Measurements from ENCODE around the gene CST7.

CST7 gene

GRCh38 chr20:24954151-24954550 lies 5.1 kb downstream of the CST7 start:
- no peak overlapping the region for H3K4me3 ChIP-seq (ENCODE audit: low read depth, low read length)
- TF ChIP-seq, protein P1, sequence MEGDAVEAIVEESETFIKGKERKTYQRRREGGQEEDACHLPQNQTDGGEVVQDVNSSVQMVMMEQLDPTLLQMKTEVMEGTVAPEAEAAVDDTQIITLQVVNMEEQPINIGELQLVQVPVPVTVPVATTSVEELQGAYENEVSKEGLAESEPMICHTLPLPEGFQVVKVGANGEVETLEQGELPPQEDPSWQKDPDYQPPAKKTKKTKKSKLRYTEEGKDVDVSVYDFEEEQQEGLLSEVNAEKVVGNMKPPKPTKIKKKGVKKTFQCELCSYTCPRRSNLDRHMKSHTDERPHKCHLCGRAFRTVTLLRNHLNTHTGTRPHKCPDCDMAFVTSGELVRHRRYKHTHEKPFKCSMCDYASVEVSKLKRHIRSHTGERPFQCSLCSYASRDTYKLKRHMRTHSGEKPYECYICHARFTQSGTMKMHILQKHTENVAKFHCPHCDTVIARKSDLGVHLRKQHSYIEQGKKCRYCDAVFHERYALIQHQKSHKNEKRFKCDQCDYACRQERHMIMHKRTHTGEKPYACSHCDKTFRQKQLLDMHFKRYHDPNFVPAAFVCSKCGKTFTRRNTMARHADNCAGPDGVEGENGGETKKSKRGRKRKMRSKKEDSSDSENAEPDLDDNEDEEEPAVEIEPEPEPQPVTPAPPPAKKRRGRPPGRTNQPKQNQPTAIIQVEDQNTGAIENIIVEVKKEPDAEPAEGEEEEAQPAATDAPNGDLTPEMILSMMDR (IDR thresholded peaks at IDR 0.05; ENCODE audit: low read depth, low read length) = no peak

GRCh38 chr20:24954566-24954965 lies 5.5 kb downstream of the CST7 start:
- no peak overlapping the region for H3K4me3 ChIP-seq (ENCODE audit: low read depth, low read length)
- TF ChIP-seq, protein P1 (IDR thresholded peaks at IDR 0.05; ENCODE audit: low read depth, low read length) = no peak

DNA sequence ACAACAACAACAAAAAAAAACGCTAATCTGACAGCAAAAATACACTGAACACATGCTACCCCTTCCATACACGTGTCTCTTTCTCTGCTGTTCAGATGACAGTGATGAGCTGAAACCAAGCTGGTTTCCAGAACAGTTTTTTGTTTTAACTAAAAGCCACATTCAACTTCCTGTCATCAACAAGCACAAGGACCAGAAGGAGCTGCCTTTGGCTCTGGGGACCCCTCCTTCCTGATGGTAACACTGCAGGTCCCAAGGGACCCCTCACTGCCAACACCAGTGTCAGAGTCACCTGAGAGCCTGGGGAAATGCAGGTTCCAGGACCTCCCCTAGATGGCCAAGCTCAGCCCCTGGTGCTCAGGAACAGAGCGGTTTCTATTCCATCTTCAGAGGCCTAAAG lies 6.0 kb downstream of the CST7 start:
- H3K4me3 ChIP-seq (ENCODE audit: low read depth, low read length) = no peak overlapping the region
- TF ChIP-seq, protein P1 (IDR thresholded peaks at IDR 0.05; ENCODE audit: low read depth, low read length) = no peak

DNA sequence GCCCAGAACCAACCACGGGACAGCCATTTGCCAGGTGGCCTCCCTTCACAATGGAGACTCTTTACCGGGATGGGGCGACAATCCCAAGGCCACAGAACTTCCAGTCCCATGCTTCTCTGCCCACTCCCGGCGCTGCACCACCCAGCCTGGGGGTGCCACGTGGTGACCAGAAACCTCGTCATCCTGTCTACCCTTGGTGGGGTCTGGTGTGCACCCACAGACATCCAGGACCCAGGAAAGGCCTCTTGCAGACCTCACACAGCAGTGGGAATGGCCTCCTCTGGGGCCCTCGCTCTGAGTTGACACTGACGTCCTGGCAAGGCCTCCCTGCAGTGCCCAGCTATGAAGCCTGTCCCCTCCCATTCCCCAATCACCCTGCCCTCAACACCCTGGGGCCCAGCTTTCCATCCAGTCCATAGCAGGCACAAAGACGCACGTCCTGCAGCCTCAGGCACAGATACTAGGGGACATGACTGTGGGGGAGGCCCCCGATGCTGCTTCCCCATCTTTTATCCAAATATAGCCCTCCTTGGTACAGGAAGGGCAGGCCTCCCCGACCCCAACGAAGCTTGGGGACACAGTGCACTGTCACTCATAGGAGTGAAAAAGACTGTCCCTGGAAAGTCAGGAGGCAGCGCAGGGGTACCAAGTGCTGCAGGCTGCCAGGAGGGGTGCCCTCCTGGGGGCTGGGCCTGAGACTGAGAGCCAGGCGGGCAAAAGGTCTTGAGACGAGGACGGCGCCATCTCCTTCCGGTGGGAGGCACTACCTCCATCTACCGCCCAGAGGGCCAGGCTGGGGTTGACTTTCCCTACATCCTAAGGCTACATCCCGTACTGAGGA lies 7.2 kb downstream of the CST7 start:
- no peak overlapping the region for H3K4me3 ChIP-seq (ENCODE audit: low read depth, low read length)
- TF ChIP-seq, protein P1 (IDR thresholded peaks at IDR 0.05; ENCODE audit: low read depth, low read length) = no peak

DNA sequence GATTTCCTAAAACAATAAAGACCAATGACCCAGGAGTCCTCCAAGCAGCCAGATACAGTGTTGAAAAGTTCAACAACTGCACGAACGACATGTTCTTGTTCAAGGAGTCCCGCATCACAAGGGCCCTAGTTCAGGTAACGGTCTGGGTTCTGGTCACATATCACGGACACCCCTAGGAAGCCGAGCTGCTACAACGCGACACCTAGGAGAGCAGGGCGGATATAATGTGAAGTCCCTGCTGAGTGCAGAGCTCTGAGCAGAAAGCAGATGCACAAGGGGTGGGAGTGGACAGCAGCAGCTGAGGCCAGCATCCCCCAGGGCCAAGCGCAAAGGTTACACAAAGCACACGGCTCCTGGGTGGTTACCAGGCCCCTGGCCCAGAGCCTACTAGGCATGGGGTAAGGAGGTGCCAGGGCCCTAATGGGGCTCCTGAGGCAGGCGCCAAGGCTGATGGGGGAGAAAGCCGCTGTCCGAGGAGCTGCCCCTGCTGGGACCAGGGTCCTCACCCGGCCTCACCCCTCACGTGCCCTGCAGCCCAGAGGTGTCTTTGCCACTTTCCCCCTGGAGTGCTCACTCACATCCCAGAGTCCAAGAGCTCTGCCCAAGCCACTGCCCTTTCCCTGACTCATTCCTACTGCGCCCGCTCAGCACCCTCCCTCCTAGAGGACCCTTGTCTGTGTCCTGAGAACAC lies 8.4 kb downstream of the CST7 start:
- TF ChIP-seq, protein P1 (IDR thresholded peaks at IDR 0.05; ENCODE audit: low read depth, low read length) = no peak
- H3K4me3 ChIP-seq (ENCODE audit: low read depth, low read length) = no peak overlapping the region

GRCh38 chr20:24958506-24959385 lies 9.7 kb downstream of the CST7 start:
- no peak overlapping the region for H3K4me3 ChIP-seq (ENCODE audit: low read depth, low read length)
- TF ChIP-seq, protein P1 (IDR thresholded peaks at IDR 0.05; ENCODE audit: low read depth, low read length) = no peak
